GM23338 (cell line): ENCODE results near the gene TRIM56. TPM values are rescaled to one million over a fixed set of nuclear protein-coding genes. Genes with fewer than 3 reads are reported as not detected.

Experiments used
- ATAC-seq: fragments of 200-7000 bp; cut with Tn5 transposase; 3 replicates; pipeline ENCODE4 v1.9.1; 2020
- DNase-seq: peaks from one replicate; pipeline ENCODE4 v3.0.0-alpha.2; 2015; ENCODE audit warnings: low spot score
- H2AFZ ChIP-seq: fragments of 200-600 bp; sonication (generic); 2 replicates; pipeline ENCODE4 v1.8.0; 2016; ENCODE audit warnings: antibody characterized with exemption, mild to moderate bottlenecking, moderate library complexity
- H3F3A ChIP-seq: fragments of 200-600 bp; sonication (generic); replicated peaks from 2 replicates; pipeline ENCODE4 v1.8.0; 2017; ENCODE audit warnings: antibody characterized with exemption, mixed run types, low read depth
- H3K27ac ChIP-seq: fragments of 200-600 bp; sonication (generic); 2 replicates; pipeline ENCODE4 v1.6.1; 2016; ENCODE audit warnings: low read depth
- H3K27me3 ChIP-seq: fragments of 200-600 bp; sonication (generic); 2 replicates; pipeline ENCODE4 v1.8.0; 2016; ENCODE audit warnings: mild to moderate bottlenecking, mixed run types, moderate library complexity; ENCODE audit not compliant: insufficient read depth
- H3K36me3 ChIP-seq: fragments of 200-600 bp; sonication (generic); 2 replicates; pipeline ENCODE4 v1.8.0; 2016; ENCODE audit warnings: mild to moderate bottlenecking; ENCODE audit not compliant: insufficient read depth
- H3K4me1 ChIP-seq: fragments of 200-600 bp; sonication (generic); 2 replicates; pipeline ENCODE4 v1.8.0; 2016; ENCODE audit warnings: mild to moderate bottlenecking, moderate library complexity; ENCODE audit not compliant: insufficient read depth
- H3K4me2 ChIP-seq: fragments of 200-600 bp; sonication (generic); 2 replicates; pipeline ENCODE4 v1.7.1; 2017; ENCODE audit warnings: mixed run types
- H3K4me3 ChIP-seq: fragments of 200-600 bp; sonication (generic); 2 replicates; pipeline ENCODE4 v1.6.1; 2016; ENCODE audit warnings: mixed run types
- H3K79me2 ChIP-seq: fragments of 200-600 bp; sonication (generic); replicated peaks from 2 replicates; pipeline ENCODE4 v1.8.0; 2017; ENCODE audit warnings: mild to moderate bottlenecking; ENCODE audit not compliant: insufficient read depth
- H3K9me2 ChIP-seq: fragments of 200-600 bp; sonication (generic); 2 replicates; pipeline ENCODE4 v1.8.0; 2017; ENCODE audit not compliant: insufficient read depth
- H4K20me1 ChIP-seq: fragments of 200-600 bp; sonication (generic); replicated peaks from 2 replicates; pipeline ENCODE4 v1.8.0; 2017; ENCODE audit warnings: mild to moderate bottlenecking; ENCODE audit not compliant: insufficient read depth
- H3K27ac Mint-ChIP-seq: 2 replicates; pipeline ENCODE4 v1.8.0; 2020; ENCODE audit warnings: inconsistent platforms, mild to moderate bottlenecking, moderate library complexity, mixed read lengths
- H3K27me3 Mint-ChIP-seq: 3 replicates; pipeline ENCODE4 v1.8.0; 2022; ENCODE audit warnings: low read depth, mild to moderate bottlenecking, moderate library complexity, mixed read lengths, inconsistent platforms; ENCODE audit not compliant: insufficient read depth, poor library complexity
- H3K36me3 Mint-ChIP-seq: 3 replicates; pipeline ENCODE4 v1.8.0; 2021; ENCODE audit warnings: low read depth, mild to moderate bottlenecking, inconsistent platforms, moderate library complexity, mixed read lengths
- H3K4me1 Mint-ChIP-seq: 3 replicates; pipeline ENCODE4 v1.8.0; 2020; ENCODE audit warnings: mild to moderate bottlenecking, inconsistent platforms, mixed read lengths
- H3K4me3 Mint-ChIP-seq: 3 replicates; pipeline ENCODE4 v1.8.0; 2021; ENCODE audit warnings: moderate library complexity, mild to moderate bottlenecking, inconsistent platforms, mixed read lengths
- H3K9me3 Mint-ChIP-seq: 3 replicates; pipeline ENCODE4 v1.8.0; 2020; ENCODE audit warnings: moderate library complexity, mild to moderate bottlenecking, inconsistent platforms, mixed read lengths
- ETS1 ChIP-seq: IDR thresholded peaks from 2 replicates; pipeline ENCODE4 v1.6.1; 2016; ENCODE audit warnings: antibody characterized with exemption
- EZH2 ChIP-seq: fragments of 200-600 bp; sonication (generic); IDR thresholded peaks from one replicate; pipeline ENCODE4 v1.8.0; 2017; ENCODE audit warnings: antibody characterized with exemption, mild to moderate bottlenecking, low read depth; ENCODE audit not compliant: unreplicated experiment
- JUNB ChIP-seq: IDR thresholded peaks from one replicate; pipeline ENCODE4 v1.6.1; 2016; ENCODE audit warnings: antibody characterized with exemption; ENCODE audit not compliant: unreplicated experiment
- POLR2AphosphoS5 ChIP-seq: IDR thresholded peaks from 2 replicates; pipeline ENCODE4 v1.6.1; 2016; ENCODE audit warnings: antibody characterized with exemption, low read depth
- STAT1 ChIP-seq: IDR thresholded peaks from one replicate; pipeline ENCODE4 v1.6.1; 2016; ENCODE audit warnings: antibody characterized with exemption; ENCODE audit not compliant: unreplicated experiment
- ZNF114 ChIP-seq: fragments of 250-450 bp; sonication (Bioruptor Pico); IDR thresholded peaks from 2 replicates; pipeline ENCODE4 v1.5.0; 2020; ENCODE audit warnings: mild to moderate bottlenecking, moderate library complexity
- polyA plus RNA-seq: library from polyadenylated mRNA; unstranded; fragments of >200 nt; fragmentation: Nextera tagmentation; extraction: Ambion mirVana; gene quantifications from 2 replicates; pipeline ENCODE4 v1.2.1, GENCODE V29; 2016
- total RNA-seq: library from RNA; depleted of rRNA; stranded (reverse); fragments of >200 nt; shearing (Covaris generic); gene quantifications from 2 replicates; pipeline ENCODE4 v1.2.3, GENCODE V29; 2014
- TF ChIP-seq, protein P1 (sequence below): fragments of 250-450 bp; sonication (Bioruptor Pico); IDR thresholded peaks from 2 replicates; pipeline ENCODE4 v1.5.0; 2020; ENCODE audit warnings: mild to moderate bottlenecking, moderate library complexity
- TF ChIP-seq, protein P2 (sequence below): IDR thresholded peaks from one replicate; pipeline ENCODE4 v1.6.1; 2018; ENCODE audit warnings: antibody characterized with exemption; ENCODE audit not compliant: unreplicated experiment
- TF ChIP-seq, protein P3 (sequence below), 2 experiments: fragments of 200-600 bp in 1 of 2; sonication (generic) in 1 of 2; conservative IDR thresholded peaks; 2 replicates each; pipeline versions ENCODE4 v1.5.1 to v1.6.1; 2016 to 2017; ENCODE audit warnings: antibody characterized with exemption in 2 of 2, low read depth in 2 of 2, mild to moderate bottlenecking in 2 of 2, moderate library complexity in 1 of 2

The TRIM56 gene
- total and polyA plus RNA-seq, 2 experiments from 2014 or later, result 10.0 to 15.7 TPM

GRCh38 chr7:101115215-101115614 lies 29.9 kb downstream of the TRIM56 start (continued):
- TF ChIP-seq, protein P1, sequence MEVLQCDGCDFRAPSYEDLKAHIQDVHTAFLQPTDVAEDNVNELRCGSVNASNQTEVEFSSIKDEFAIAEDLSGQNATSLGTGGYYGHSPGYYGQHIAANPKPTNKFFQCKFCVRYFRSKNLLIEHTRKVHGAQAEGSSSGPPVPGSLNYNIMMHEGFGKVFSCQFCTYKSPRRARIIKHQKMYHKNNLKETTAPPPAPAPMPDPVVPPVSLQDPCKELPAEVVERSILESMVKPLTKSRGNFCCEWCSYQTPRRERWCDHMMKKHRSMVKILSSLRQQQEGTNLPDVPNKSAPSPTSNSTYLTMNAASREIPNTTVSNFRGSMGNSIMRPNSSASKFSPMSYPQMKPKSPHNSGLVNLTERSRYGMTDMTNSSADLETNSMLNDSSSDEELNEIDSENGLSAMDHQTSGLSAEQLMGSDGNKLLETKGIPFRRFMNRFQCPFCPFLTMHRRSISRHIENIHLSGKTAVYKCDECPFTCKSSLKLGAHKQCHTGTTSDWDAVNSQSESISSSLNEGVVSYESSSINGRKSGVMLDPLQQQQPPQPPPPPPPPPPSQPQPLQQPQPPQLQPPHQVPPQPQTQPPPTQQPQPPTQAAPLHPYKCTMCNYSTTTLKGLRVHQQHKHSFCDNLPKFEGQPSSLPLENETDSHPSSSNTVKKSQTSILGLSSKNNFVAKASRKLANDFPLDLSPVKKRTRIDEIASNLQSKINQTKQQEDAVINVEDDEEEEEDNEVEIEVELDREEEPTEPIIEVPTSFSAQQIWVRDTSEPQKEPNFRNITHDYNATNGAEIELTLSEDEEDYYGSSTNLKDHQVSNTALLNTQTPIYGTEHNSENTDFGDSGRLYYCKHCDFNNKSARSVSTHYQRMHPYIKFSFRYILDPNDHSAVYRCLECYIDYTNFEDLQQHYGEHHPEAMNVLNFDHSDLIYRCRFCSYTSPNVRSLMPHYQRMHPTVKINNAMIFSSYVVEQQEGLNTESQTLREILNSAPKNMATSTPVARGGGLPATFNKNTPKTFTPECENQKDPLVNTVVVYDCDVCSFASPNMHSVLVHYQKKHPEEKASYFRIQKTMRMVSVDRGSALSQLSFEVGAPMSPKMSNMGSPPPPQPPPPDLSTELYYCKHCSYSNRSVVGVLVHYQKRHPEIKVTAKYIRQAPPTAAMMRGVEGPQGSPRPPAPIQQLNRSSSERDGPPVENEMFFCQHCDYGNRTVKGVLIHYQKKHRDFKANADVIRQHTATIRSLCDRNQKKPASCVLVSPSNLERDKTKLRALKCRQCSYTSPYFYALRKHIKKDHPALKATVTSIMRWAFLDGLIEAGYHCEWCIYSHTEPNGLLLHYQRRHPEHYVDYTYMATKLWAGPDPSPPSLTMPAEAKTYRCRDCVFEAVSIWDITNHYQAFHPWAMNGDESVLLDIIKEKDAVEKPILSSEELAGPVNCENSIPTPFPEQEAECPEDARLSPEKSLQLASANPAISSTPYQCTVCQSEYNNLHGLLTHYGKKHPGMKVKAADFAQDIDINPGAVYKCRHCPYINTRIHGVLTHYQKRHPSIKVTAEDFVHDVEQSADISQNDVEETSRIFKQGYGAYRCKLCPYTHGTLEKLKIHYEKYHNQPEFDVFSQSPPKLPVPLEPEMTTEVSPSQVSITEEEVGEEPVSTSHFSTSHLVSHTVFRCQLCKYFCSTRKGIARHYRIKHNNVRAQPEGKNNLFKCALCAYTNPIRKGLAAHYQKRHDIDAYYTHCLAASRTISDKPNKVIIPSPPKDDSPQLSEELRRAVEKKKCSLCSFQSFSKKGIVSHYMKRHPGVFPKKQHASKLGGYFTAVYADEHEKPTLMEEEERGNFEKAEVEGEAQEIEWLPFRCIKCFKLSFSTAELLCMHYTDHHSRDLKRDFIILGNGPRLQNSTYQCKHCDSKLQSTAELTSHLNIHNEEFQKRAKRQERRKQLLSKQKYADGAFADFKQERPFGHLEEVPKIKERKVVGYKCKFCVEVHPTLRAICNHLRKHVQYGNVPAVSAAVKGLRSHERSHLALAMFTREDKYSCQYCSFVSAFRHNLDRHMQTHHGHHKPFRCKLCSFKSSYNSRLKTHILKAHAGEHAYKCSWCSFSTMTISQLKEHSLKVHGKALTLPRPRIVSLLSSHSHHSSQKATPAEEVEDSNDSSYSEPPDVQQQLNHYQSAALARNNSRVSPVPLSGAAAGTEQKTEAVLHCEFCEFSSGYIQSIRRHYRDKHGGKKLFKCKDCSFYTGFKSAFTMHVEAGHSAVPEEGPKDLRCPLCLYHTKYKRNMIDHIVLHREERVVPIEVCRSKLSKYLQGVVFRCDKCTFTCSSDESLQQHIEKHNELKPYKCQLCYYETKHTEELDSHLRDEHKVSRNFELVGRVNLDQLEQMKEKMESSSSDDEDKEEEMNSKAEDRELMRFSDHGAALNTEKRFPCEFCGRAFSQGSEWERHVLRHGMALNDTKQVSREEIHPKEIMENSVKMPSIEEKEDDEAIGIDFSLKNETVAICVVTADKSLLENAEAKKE (CRISPR knock-in tag), result no peak
- TF ChIP-seq STAT1 (no peak), ZNF114 (CRISPR knock-in tag) (no peak), ETS1 (no peak)

- no peak overlapping the region for H3K27ac ChIP-seq
- Mint-ChIP-seq H3K4me1 (peaks cover under 1% of the 10 kb centered on the region; the same call in 2 of the 3 replicates), H3K9me3 (no peaks in the 10 kb centered on the region; the same call in 1 of the 3 replicates), H3K27ac (no peak overlapping the region), H3K36me3 (no peaks in the 10 kb centered on the region), H3K27me3 (peaks cover 14% of the 10 kb centered on the region), H3K4me3 (no peak overlapping the region)
- H2AFZ ChIP-seq, result peak overlapping the region; percentile 52; the same call in 1 of the 2 replicates
- no peak overlapping the region for H3K4me3 ChIP-seq
- no peak for DNase-seq
- no peak for ATAC-seq
- no peaks in the 10 kb centered on the region for H3K79me2 ChIP-seq
- no peaks in the 10 kb centered on the region for H3K9me2 ChIP-seq
- no peaks in the 10 kb centered on the region for H3K27me3 ChIP-seq
- 0 out of 2 replicates have a peak, but pooled peaks cover 4% of the 10 kb centered on the region for H3F3A ChIP-seq
- H3K4me2 ChIP-seq, result no peak overlapping the region
- H3K36me3 ChIP-seq, result no peaks in the 10 kb centered on the region
- H3K4me1 ChIP-seq, result peaks cover 6% of the 10 kb centered on the region; the same call in 1 of the 2 replicates
- no peaks in the 10 kb centered on the region for H4K20me1 ChIP-seq
- TF ChIP-seq, protein P2, sequence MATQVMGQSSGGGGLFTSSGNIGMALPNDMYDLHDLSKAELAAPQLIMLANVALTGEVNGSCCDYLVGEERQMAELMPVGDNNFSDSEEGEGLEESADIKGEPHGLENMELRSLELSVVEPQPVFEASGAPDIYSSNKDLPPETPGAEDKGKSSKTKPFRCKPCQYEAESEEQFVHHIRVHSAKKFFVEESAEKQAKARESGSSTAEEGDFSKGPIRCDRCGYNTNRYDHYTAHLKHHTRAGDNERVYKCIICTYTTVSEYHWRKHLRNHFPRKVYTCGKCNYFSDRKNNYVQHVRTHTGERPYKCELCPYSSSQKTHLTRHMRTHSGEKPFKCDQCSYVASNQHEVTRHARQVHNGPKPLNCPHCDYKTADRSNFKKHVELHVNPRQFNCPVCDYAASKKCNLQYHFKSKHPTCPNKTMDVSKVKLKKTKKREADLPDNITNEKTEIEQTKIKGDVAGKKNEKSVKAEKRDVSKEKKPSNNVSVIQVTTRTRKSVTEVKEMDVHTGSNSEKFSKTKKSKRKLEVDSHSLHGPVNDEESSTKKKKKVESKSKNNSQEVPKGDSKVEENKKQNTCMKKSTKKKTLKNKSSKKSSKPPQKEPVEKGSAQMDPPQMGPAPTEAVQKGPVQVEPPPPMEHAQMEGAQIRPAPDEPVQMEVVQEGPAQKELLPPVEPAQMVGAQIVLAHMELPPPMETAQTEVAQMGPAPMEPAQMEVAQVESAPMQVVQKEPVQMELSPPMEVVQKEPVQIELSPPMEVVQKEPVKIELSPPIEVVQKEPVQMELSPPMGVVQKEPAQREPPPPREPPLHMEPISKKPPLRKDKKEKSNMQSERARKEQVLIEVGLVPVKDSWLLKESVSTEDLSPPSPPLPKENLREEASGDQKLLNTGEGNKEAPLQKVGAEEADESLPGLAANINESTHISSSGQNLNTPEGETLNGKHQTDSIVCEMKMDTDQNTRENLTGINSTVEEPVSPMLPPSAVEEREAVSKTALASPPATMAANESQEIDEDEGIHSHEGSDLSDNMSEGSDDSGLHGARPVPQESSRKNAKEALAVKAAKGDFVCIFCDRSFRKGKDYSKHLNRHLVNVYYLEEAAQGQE, result no peak
- no peak for TF ChIP-seq EZH2
- TF ChIP-seq, protein P3, sequence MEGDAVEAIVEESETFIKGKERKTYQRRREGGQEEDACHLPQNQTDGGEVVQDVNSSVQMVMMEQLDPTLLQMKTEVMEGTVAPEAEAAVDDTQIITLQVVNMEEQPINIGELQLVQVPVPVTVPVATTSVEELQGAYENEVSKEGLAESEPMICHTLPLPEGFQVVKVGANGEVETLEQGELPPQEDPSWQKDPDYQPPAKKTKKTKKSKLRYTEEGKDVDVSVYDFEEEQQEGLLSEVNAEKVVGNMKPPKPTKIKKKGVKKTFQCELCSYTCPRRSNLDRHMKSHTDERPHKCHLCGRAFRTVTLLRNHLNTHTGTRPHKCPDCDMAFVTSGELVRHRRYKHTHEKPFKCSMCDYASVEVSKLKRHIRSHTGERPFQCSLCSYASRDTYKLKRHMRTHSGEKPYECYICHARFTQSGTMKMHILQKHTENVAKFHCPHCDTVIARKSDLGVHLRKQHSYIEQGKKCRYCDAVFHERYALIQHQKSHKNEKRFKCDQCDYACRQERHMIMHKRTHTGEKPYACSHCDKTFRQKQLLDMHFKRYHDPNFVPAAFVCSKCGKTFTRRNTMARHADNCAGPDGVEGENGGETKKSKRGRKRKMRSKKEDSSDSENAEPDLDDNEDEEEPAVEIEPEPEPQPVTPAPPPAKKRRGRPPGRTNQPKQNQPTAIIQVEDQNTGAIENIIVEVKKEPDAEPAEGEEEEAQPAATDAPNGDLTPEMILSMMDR (conservative IDR thresholded peaks at IDR 0.05; ENCODE audit: low read depth in 2 of 2), result no peak
- TF ChIP-seq POLR2AphosphoS5, result no peak
- no peak for TF ChIP-seq JUNB
- TF ChIP-seq ETS1, result no peak
Measured at GRCh38 chr7:101116898-101117297, 31.6 kb downstream of the TRIM56 start.
